ENCODE data around the gene AP3B2.

The AP3B2 gene

GRCh38 chr15:82650046-82650670 is 59.5 kb downstream of the AP3B2 start:
- DNase-seq (ENCODE audit: low spot score) = peak; percentile 97

- DNase-seq (ENCODE audit: low spot score) = peak; percentile 31
These were observed 60.3 kb downstream of the AP3B2 start for GRCh38 chr15:82649226-82649999.

GRCh38 chr15:82648257-82649103 is 61.2 kb downstream of the AP3B2 start:
- DNase-seq (ENCODE audit: low spot score) = peak; percentile 60

GRCh38 chr15:82647835-82648256 is 61.8 kb downstream of the AP3B2 start:
- DNase-seq (ENCODE audit: low spot score) = no peak

DNA sequence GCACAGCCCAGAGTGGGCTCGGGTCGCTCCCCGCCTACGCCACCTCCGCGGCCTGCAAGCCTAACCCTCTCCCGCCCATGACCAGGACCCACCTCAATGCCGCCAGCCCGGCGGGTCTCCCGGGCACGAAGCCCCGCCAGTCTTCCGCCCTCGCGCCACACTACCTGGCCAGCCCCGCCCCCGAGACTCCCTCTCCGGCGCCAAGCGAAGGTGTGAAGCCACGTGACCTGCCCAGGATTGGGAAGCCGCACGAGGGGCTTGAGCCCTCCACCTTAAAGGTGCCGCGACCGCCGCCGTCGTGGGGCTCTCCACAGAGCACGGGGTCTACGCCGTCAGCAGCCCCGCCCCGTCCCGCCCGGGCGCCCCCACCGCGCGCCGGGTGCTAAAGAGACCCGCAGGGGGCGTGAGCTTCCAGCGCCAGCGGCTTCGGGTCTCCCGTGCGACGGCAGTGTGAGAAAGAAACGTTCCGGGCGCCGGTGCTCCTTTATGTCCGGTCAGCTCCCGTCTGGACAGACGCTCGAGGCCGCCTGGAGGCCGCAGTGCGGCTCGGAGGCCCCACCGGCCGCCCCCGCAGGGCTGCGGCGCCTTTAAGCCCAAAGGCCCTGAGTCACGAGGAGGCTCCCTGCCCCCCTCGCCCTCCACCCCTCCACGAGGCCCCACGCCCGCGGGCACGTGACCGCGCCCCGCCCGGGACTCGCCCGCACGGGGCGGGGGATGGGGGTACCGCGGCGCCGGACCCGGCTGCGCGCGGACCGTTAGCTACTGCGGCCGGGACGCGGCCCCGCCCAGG is 62.4 kb downstream of the AP3B2 start, which contains the start of gene CPEB1:
Gene CPEB1 (minus strand): TSS at position 319 of the 790 bp plus-strand sequence. CDS start 18,904 bp downstream, outside the sequence.
- DNase-seq (ENCODE audit: low spot score) = peak; percentile 73

- peak; percentile 31 for DNase-seq (ENCODE audit: low spot score)
These were observed 63.2 kb downstream of the AP3B2 start for GRCh38 chr15:82646250-82647044.

DNA sequence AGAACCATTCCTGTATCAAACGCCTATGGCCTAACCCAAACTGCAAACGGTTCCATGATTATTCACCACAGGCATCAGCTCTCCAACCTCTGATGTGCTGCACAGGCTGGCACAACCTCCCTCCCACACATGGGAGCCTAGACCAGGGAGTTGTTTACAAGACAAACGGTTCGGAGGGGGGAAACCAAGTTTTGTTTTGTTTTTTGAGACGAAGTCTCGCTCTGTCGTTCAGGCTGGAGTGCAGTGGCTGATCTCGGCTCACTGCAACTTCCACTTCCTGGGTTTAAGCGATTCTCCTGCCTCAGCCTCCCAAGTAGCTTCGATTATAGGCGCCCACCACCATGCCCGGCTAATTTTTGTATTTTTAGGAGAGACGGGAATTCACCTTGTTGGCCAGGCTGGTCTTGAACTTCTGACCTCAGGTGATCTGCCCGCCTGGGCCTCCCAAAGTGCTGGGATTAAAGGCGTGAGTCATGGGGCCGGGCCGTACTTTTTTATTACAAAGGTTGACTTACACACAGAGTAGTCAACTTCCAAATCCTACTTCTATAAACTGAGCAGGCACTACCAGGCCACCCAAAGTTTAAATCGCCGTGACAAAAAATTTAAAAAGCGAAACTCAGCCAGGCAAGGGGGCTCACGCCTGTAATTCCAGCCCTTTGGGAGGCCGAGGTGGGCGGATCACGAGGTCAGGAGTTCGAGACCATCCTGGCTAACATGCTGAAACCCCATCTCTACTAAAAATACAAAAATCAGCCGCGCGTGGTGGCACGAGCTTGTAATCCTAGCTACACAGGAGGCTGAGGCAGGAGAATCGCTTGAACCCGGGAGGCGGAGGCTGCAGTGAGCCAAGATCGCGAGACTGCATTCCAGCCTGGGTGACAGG is 64.5 kb downstream of the AP3B2 start:
- peak; percentile 35 for DNase-seq (ENCODE audit: low spot score)

DNA sequence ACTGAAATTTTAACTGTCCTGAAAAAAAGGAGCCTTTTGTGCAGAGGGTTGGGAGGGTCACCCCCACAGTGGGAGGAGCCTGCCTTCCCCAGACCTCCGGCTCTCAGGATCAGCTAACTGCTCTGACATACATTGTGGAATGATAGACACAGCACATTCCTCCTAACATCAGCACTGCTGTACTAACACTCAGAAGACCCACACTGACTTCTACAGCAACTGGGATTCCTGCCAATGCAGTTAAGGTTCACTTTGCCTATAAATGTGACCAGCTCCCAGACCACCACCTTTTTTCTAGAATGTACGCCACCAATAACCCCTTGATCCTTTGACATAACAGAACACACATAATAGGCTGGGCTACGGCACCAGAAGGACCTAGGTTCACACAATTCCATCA is 65.7 kb downstream of the AP3B2 start:
- peak; percentile 35 for DNase-seq (ENCODE audit: low spot score)

DNA sequence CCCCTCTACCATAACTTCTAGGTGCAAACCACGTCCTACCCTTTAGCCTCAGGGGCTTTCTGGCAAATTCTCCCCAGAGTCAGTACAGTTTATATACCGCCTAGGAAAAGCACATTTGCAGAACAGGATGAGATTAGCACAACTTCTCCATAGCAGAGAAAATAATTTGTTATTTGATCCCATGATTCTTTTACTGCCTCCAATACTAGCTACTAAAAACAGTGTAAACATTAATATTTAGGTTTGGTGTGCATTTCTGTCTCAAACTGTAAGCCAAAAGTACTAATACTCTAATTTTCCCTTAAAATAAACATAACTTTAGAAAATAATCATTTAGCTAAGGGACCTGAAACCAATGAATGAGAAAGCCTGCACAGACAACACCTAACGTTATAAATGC is 67.0 kb downstream of the AP3B2 start:
- DNase-seq (ENCODE audit: low spot score) = no peak

- no peak for DNase-seq (ENCODE audit: low spot score)
These were observed 68.4 kb downstream of the AP3B2 start for GRCh38 chr15:82641129-82641798.

DNA sequence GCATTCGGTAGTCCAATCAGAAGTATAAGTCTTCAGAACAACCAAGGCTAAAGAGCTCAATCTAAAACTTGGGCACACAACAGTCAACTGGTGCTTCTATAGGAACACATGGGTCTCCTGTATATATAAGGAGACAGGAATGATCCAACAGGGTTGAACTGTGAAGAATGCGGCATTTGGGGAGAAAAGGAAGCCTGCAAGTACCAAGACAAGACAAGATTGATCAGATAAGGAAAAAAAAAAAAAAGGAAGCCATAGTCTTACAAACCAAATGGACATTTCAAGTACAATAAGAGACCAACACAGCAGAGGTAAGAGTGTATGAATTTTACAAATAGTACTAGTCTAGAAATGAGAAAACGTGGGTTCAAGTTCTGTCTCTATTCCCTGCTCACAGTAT is 69.0 kb downstream of the AP3B2 start:
- DNase-seq (ENCODE audit: low spot score) = no peak

DNA sequence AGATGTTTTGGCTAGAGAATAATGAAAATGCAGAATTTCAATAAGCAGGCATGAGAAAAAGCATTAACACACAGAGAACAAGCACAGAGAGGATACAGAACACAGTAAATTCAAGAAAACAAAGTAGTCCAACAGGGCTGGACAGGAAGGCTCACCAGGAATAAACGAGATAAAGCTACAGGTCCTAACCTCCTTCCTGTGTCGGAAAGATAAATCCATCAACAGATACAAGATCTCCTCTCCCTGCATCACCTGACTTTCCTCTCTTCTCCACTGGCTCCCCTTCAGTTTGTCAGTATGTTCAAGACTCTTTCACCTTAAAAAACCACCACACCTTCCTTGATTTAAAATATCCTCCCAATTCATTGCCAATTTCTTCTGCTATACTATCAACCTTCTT is 73.9 kb downstream of the AP3B2 start:
- no peak for DNase-seq (ENCODE audit: low spot score)

GRCh38 chr15:82630033-82630432 is 79.6 kb downstream of the AP3B2 start:
- DNase-seq (ENCODE audit: low spot score) = no peak

GRCh38 chr15:82625136-82625535 is 84.5 kb downstream of the AP3B2 start:
- no peak for DNase-seq (ENCODE audit: low spot score)

DNA sequence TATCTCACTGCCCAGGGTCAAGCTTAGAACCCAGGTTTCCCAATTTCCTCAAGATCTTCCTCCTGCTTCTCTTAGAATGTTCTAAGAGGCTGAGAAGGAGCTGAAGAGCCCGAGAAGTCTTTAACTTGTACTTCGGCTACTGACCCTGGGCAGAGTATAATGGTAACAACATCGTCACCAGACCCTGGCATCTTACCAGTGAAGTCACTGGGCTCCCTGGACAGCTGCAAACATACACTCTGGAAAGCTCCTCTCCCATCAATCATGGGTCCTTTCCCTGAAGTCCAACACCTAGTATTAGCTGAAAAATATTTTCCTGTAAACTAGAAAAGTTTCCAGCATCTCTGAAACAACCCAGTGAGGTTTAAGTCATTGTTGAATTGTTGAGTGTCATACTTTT is 85.2 kb downstream of the AP3B2 start:
- no peak for DNase-seq (ENCODE audit: low spot score)

DNA sequence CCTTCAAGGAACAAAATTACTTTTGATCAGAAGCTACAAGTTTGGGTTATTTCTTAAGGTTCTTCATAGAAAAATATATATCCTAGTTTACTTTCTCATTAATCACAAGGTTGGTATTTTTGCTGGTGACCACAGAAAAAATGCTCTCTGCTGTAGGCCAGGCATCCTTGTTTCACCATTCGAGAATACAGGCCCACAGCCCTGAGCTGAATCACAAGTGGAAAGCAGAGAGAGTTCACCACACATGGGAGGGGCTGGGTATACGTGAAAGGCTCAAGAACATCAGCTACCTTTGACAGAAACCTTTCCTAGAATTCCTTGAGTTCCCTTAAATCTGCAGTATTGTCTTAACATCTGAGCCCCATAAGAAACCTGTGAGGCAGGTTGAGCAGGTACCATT is 85.7 kb downstream of the AP3B2 start:
- no peak for DNase-seq (ENCODE audit: low spot score)

GRCh38 chr15:82621970-82622369 is 87.7 kb downstream of the AP3B2 start:
- DNase-seq (ENCODE audit: low spot score) = no peak

DNA sequence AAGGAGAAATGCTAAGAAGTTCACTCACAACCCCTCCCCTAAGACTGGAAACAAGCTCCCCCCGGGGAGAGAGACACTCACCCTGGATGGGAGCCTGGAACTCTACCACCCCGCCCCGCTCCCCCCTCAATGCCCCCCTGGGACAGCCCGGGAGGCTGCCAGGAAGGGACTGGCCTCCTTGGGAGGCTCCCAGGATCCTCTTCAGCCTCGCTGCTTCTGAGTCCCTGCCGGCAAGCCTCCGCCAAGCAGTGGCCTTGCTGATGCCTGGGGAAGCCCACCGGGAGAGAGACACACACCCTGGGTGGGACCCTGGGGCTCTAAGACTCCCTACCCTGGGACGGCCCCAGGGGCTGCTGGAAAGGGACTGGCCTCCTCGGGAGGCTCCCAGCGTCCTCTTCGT is 95.9 kb downstream of the AP3B2 start:
- no peak for DNase-seq (ENCODE audit: low spot score)

DNA sequence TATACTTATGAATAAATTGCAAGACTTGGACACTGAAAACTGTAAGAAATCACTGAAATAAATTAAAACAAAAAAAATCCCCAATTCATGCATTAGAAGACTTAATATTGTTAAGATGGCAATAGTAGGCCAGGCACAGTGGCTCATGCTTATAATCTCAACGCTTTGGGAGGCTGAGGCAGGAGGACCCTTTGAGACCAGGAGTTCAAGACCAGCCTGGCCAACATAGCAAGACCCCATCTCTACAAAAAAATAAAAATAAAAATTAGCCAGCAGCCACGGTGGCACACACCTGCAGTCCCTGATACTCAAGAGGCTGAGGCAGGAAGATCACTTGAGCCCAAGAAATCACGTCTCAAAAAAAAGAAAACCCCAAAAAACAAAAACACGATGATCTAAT is 98.3 kb downstream of the AP3B2 start:
- DNase-seq (ENCODE audit: low spot score) = no peak

All from pons (tissue), 1 donor.